Liver (tissue), 9 donors: ENCODE results near the gene COX19. TPM values are rescaled to one million over a fixed set of nuclear protein-coding genes. Genes with fewer than 3 reads are reported as not detected.

Experiments
- DNase-seq: peaks from one replicate; pipeline ENCODE4 v3.0.0-alpha.2; 2017; ENCODE audit warnings: low spot score
- H3K27ac ChIP-seq, 2 donors: one replicate each; pipeline ENCODE4 v1.7.0; 2013; ENCODE audit warnings: inconsistent platforms in 2 of 2, low read length in 2 of 2, control low read depth in 1 of 2, low read depth in 1 of 2, mild to moderate bottlenecking in 1 of 2
- H3K27me3 ChIP-seq, 4 donors: one replicate each; pipeline versions ENCODE4 v1.6.1 to v1.7.0; 2013; ENCODE audit warnings: low read length in 3 of 4, inconsistent platforms in 1 of 4, mild to moderate bottlenecking in 1 of 4, moderate library complexity in 1 of 4; ENCODE audit not compliant: control insufficient read depth in 4 of 4, insufficient read depth in 4 of 4
- H3K36me3 ChIP-seq, 4 donors: one replicate each; pipeline versions ENCODE4 v1.6.1 to v1.7.0; 2013; ENCODE audit warnings: low read length in 3 of 4, mild to moderate bottlenecking in 3 of 4, low read depth in 1 of 4, moderate library complexity in 1 of 4; ENCODE audit not compliant: control insufficient read depth in 4 of 4, insufficient read depth in 3 of 4
- H3K4me1 ChIP-seq, 4 donors: one replicate each; pipeline versions ENCODE4 v1.6.1 to v1.7.0; 2013; ENCODE audit warnings: low read length in 3 of 4, mild to moderate bottlenecking in 3 of 4, moderate library complexity in 1 of 4; ENCODE audit not compliant: control insufficient read depth in 4 of 4, insufficient read depth in 4 of 4
- H3K4me3 ChIP-seq, 3 donors: one replicate each; pipeline versions ENCODE4 v1.6.1 to v1.7.0; 2013; ENCODE audit warnings: low read length in 3 of 3, control low read depth in 1 of 3, low read depth in 1 of 3, mild to moderate bottlenecking in 1 of 3
- H3K9ac ChIP-seq, 2 donors: one replicate each; pipeline ENCODE4 v1.7.0; 2013; ENCODE audit warnings: low read length in 2 of 2, mild to moderate bottlenecking in 2 of 2, moderate library complexity in 2 of 2, control low read depth in 1 of 2, low read depth in 1 of 2
- H3K9me3 ChIP-seq, 4 donors: one replicate each; pipeline versions ENCODE4 v1.6.1 to v1.7.0; 2013; ENCODE audit warnings: low read length in 3 of 4; ENCODE audit not compliant: control insufficient read depth in 4 of 4
- ATF3 ChIP-seq: IDR thresholded peaks from 2 replicates; pipeline ENCODE4 v1.6.1; 2016; ENCODE audit warnings: antibody characterized with exemption
- EGR1 ChIP-seq, 2 donors: IDR thresholded peaks; 2 replicates each; pipeline ENCODE4 v1.6.1; 2016 to 2018; ENCODE audit warnings: antibody characterized with exemption in 2 of 2, low read depth in 2 of 2
- FOXA1 ChIP-seq: IDR thresholded peaks from 2 replicates; pipeline ENCODE4 v1.6.1; 2016; ENCODE audit warnings: antibody characterized with exemption
- FOXA2 ChIP-seq: IDR thresholded peaks from 2 replicates; pipeline ENCODE4 v1.6.1; 2016; ENCODE audit warnings: antibody characterized with exemption
- GABPA ChIP-seq, 2 donors: IDR thresholded peaks in 1 of 2; conservative IDR thresholded peaks in 1 of 2; 2 replicates each; pipeline ENCODE4 v1.6.1; 2016; ENCODE audit warnings: antibody characterized with exemption in 2 of 2, mild to moderate bottlenecking in 1 of 2, moderate library complexity in 1 of 2
- HNF4A ChIP-seq, 2 donors: conservative IDR thresholded peaks; 2 replicates each; pipeline ENCODE4 v1.6.1; 2016; ENCODE audit warnings: antibody characterized with exemption in 2 of 2, mild to moderate bottlenecking in 2 of 2
- JUND ChIP-seq, 2 donors: IDR thresholded peaks; 2 replicates each; pipeline ENCODE4 v1.6.1; 2016; ENCODE audit warnings: antibody characterized with exemption in 2 of 2
- MAX ChIP-seq: IDR thresholded peaks from 2 replicates; pipeline ENCODE4 v1.6.1; 2016; ENCODE audit warnings: antibody characterized with exemption
- RAD21 ChIP-seq, 2 donors: IDR thresholded peaks; 2 replicates each; pipeline ENCODE4 v1.6.1; 2016; ENCODE audit warnings: antibody characterized with exemption in 2 of 2, mild to moderate bottlenecking in 2 of 2
- SP1 ChIP-seq: IDR thresholded peaks from 2 replicates; pipeline ENCODE4 v1.6.1; 2018; ENCODE audit warnings: antibody characterized with exemption, mild to moderate bottlenecking
- TAF1 ChIP-seq: conservative IDR thresholded peaks from 2 replicates; pipeline ENCODE4 v1.6.1; 2016; ENCODE audit warnings: antibody characterized with exemption, mild to moderate bottlenecking
- ZBTB33 ChIP-seq: IDR thresholded peaks from 2 replicates; pipeline ENCODE4 v1.6.1; 2016; ENCODE audit warnings: antibody characterized with exemption
- WGBS: extraction: QIAGEN DNeasy Blood & Tissue Kit; methylation state at CpG from one replicate; pipeline ENCODE4 v1.1.7; 2013; 5-methylcytosine and 5-hydroxymethylcytosine counted together
- polyA plus RNA-seq, 2 donors: library from polyadenylated mRNA; stranded (reverse) in 1 of 2; unstranded in 1 of 2; fragments of 200-250 nt in 1 of 2; fragments of >200 nt in 1 of 2; fragmentation: Nextera tagmentation in 1 of 2; extraction: Ambion mirVana in 1 of 2; gene quantifications; one replicate each; pipeline versions ENCODE4 v1.2.1 to v1.2.3, GENCODE V29; 2013 to 2015
- total RNA-seq, 2 donors: library from RNA; depleted of rRNA; stranded (reverse); fragments of >200 nt; gene quantifications; one replicate each; pipeline ENCODE4 v1.2.3, GENCODE V29; 2014
- donor health status: healthy.
- donor health status: healthy.
- donor health status: healthy.
- donor health status: healthy.
- donor health status: healthy.

COX19 gene
- total and polyA plus RNA-seq, 4 donors, result 2.2 to 9.8 (median 4.8) TPM

GRCh38 chr7:967361-968082 is 7.8 kb downstream of the COX19 start:
- no peak for TF ChIP-seq SP1

GRCh38 chr7:966291-967069 is 8.9 kb downstream of the COX19 start:
- DNase-seq, result no peak
- Histone ChIP-seq H3K9ac (no peak overlapping the region), H3K27me3 (no peaks in the 10 kb centered on the region), H3K9me3 (no peaks in the 10 kb centered on the region), H3K4me1 (peaks cover 1 to 7% (median 3%) of the 10 kb centered on the region in 4 donors), H3K4me3 (no peak overlapping the region), H3K36me3 (peaks cover 7 to 30% (median 20%) of the 10 kb centered on the region in 4 donors), H3K27ac (no peak overlapping the region)
- 91% methylated on average over 22 of the region's 22 CpGs for WGBS
- no peak for TF ChIP-seq TAF1
- TF ChIP-seq FOXA1, result no peak
- TF ChIP-seq ZBTB33, result no peak
- TF ChIP-seq FOXA2, result no peak
- TF ChIP-seq EGR1 (IDR thresholded peaks at IDR 0.05; ENCODE audit: low read depth in 2 of 2), result no peak
- TF ChIP-seq ATF3, result no peak
- no peak for TF ChIP-seq MAX
- TF ChIP-seq HNF4A (conservative IDR thresholded peaks at IDR 0.05), result no peak
- no peak for TF ChIP-seq GABPA (IDR thresholded peaks at IDR 0.05 in 1 of 2, conservative IDR thresholded peaks at IDR 0.05 in 1 of 2)
- TF ChIP-seq JUND (IDR thresholded peaks at IDR 0.05), result no peak

More at GRCh38 chr7:967361-968082, 7.8 kb downstream of the COX19 start:
- peaks cover 13 to 38% (median 25%) of the 10 kb centered on the region in 4 donors for H3K36me3 ChIP-seq
- H3K27ac ChIP-seq, result no peak overlapping the region
- H3K27me3 ChIP-seq, result no peaks in the 10 kb centered on the region
- no peak overlapping the region for H3K9ac ChIP-seq
- 96% methylated on average over 39 of the region's 39 CpGs for WGBS
- no peak overlapping the region for H3K4me3 ChIP-seq
- peaks cover 1 to 7% (median 3%) of the 10 kb centered on the region in 4 donors for H3K4me1 ChIP-seq
- no peak for DNase-seq
- no peaks in the 10 kb centered on the region for H3K9me3 ChIP-seq

- H3K4me1 ChIP-seq, result peaks cover 0 to 7% (median 2%) of the 10 kb centered on the region in 4 donors
- 48% methylated on average over 27 of the region's 27 CpGs for WGBS
- TF ChIP-seq FOXA1 (no peak), ZBTB33 (no peak), RAD21 (IDR thresholded peaks at IDR 0.05) (peak in 1 of 2 donors; percentile 14)
- H3K4me3 ChIP-seq, result no peak overlapping the region
- no peak overlapping the region for H3K9ac ChIP-seq
- DNase-seq, result no peak
- no peaks in the 10 kb centered on the region for H3K9me3 ChIP-seq
- H3K27me3 ChIP-seq, result no peaks in the 10 kb centered on the region
- no peak overlapping the region for H3K27ac ChIP-seq
- H3K36me3 ChIP-seq, result peaks cover 7 to 25% (median 14%) of the 10 kb centered on the region in 4 donors
Observed at GRCh38 chr7:964401-965231, 10.7 kb downstream of the COX19 start.
